ENCODE measurements around the gene PMPCB.

PMPCB gene

GRCh38 chr7:103336761-103337160 lies 39.5 kb downstream of the PMPCB start:
- no peak overlapping the region for H3K9ac ChIP-seq (ENCODE audit: low read length)
- no peaks in the 10 kb centered on the region for H3K4me1 ChIP-seq (ENCODE audit: control insufficient read depth, insufficient read depth, low read length)
- no peaks in the 10 kb centered on the region for H3K27me3 ChIP-seq (ENCODE audit: control insufficient read depth, insufficient read depth, low read length)
- H3K4me3 ChIP-seq (ENCODE audit: low read depth, low read length) = no peak overlapping the region
- H3K36me3 ChIP-seq (ENCODE audit: control insufficient read depth, insufficient read depth, low read length) = peaks cover 73% of the 10 kb centered on the region
- no peak overlapping the region for H3K27ac ChIP-seq (ENCODE audit: low read depth, low read length)
- H3K9me3 ChIP-seq (ENCODE audit: control insufficient read depth, insufficient read depth, low read depth, low read length) = no peaks in the 10 kb centered on the region

GRCh38 chr7:103338864-103339263 lies 41.6 kb downstream of the PMPCB start:
- no peaks in the 10 kb centered on the region for H3K4me1 ChIP-seq (ENCODE audit: control insufficient read depth, insufficient read depth, low read length)
- H3K9ac ChIP-seq (ENCODE audit: low read length) = no peak overlapping the region
- H3K27ac ChIP-seq (ENCODE audit: low read depth, low read length) = no peak overlapping the region
- H3K36me3 ChIP-seq (ENCODE audit: control insufficient read depth, insufficient read depth, low read length) = peaks cover 63% of the 10 kb centered on the region
- no peaks in the 10 kb centered on the region for H3K9me3 ChIP-seq (ENCODE audit: control insufficient read depth, insufficient read depth, low read depth, low read length)
- no peaks in the 10 kb centered on the region for H3K27me3 ChIP-seq (ENCODE audit: control insufficient read depth, insufficient read depth, low read length)
- H3K4me3 ChIP-seq (ENCODE audit: low read depth, low read length) = no peak overlapping the region

GRCh38 chr7:103341466-103341865 lies 44.2 kb downstream of the PMPCB start:
- Histone ChIP-seq H3K9ac (ENCODE audit: low read length) (no peak overlapping the region), H3K27ac (ENCODE audit: low read depth, low read length) (no peak overlapping the region), H3K27me3 (ENCODE audit: control insufficient read depth, insufficient read depth, low read length) (no peaks in the 10 kb centered on the region), H3K9me3 (ENCODE audit: control insufficient read depth, insufficient read depth, low read depth, low read length) (no peaks in the 10 kb centered on the region), H3K4me3 (ENCODE audit: low read depth, low read length) (no peak overlapping the region), H3K36me3 (ENCODE audit: control insufficient read depth, insufficient read depth, low read length) (peaks cover 48% of the 10 kb centered on the region), H3K4me1 (ENCODE audit: control insufficient read depth, insufficient read depth, low read length) (no peaks in the 10 kb centered on the region)

- H3K9me3 ChIP-seq (ENCODE audit: control insufficient read depth, insufficient read depth, low read depth, low read length) = no peaks in the 10 kb centered on the region
- H3K36me3 ChIP-seq (ENCODE audit: control insufficient read depth, insufficient read depth, low read length) = peaks cover 32% of the 10 kb centered on the region
- H3K27ac ChIP-seq (ENCODE audit: low read depth, low read length) = no peak overlapping the region
- H3K4me3 ChIP-seq (ENCODE audit: low read depth, low read length) = peak overlapping the region; percentile 89
- H3K4me1 ChIP-seq (ENCODE audit: control insufficient read depth, insufficient read depth, low read length) = no peaks in the 10 kb centered on the region
- H3K9ac ChIP-seq (ENCODE audit: low read length) = peak overlapping the region; percentile 95
- H3K27me3 ChIP-seq (ENCODE audit: control insufficient read depth, insufficient read depth, low read length) = no peaks in the 10 kb centered on the region
These were observed 46.1 kb downstream of the PMPCB start for GRCh38 chr7:103343332-103343731.

DNA sequence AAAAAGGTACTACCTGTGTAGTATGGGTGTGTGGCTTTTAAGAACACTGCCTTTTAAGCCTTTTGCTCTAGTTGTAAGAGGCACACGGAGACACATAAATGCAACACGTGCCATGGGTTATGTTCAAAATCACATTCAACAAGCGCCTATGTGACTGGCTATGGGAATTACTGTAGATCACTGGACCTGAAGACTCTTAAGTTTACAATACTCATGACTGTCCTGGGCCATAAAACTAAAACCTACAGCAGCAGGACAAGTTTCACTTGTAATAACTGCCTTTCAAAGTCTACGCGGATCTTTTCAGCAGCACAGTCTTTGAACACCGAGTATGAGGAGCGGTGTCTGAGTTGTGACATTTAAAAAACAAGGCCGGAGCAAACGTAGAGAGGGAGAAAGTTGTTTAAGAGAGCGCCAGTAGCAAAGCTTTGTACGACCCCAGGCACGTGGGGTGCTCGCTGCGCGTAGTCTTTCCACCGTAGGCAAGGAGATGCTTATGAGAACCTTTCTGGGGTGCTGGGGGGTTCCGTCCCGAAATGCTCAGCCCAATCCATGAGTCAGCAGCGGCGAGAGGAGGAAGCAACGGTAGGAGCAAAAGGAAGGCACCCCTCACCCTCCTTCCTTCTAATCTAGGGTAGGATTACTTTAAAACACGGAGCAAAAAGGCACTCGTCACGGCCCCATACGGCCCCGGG lies 46.7 kb downstream of the PMPCB start:
- no peaks in the 10 kb centered on the region for H3K9me3 ChIP-seq (ENCODE audit: control insufficient read depth, insufficient read depth, low read depth, low read length)
- H3K4me1 ChIP-seq (ENCODE audit: control insufficient read depth, insufficient read depth, low read length) = peaks cover 4% of the 10 kb centered on the region; the same call in 1 of the 2 replicates
- peaks cover 31% of the 10 kb centered on the region for H3K36me3 ChIP-seq (ENCODE audit: control insufficient read depth, insufficient read depth, low read length)
- H3K27me3 ChIP-seq (ENCODE audit: control insufficient read depth, insufficient read depth, low read length) = no peaks in the 10 kb centered on the region
- peak overlapping the region; percentile 75 for H3K27ac ChIP-seq (ENCODE audit: low read depth, low read length)
- peak overlapping the region; percentile 95 for H3K9ac ChIP-seq (ENCODE audit: low read length)
- H3K4me3 ChIP-seq (ENCODE audit: low read depth, low read length) = peak overlapping the region; percentile 89

DNA sequence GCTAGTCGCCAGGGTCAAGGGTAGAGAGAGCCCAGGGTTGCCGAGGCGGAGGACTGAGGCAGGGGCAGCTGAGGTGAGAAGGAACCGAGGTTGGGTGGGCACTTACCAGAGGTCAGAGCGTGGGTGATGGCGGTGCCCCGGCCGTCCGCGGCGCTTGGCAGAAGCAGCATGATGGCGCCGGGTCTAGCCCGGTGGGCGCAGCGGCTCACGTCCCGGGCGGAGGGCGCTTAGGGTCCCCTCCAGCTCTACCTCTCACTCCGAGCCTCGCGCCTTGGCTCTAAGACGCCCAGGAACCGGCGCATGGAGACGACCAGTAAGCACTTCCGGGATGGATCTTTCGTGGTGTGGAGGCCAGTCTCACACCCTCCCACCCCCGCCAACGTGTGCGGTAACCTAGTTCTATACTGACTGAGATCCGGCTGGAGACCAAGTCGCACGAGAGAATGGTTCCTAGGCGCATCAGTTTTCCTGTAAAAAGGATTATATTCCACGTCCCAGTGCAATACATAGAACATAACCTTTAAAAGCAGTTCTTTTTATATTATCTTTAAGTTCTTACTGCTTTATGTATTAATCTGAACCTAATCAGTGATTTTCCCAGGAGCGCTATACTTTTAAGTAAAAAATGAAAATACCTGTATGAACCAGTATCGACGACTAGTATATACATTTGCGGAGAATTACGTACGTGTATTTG lies 47.4 kb downstream of the PMPCB start, which contains the start of gene DNAJC2:
DNAJC2 (minus strand) TSS at position 315 of the 697 bp plus-strand sequence; CDS start at position 170, 145 bp downstream.
- Histone ChIP-seq H3K9ac (ENCODE audit: low read length) (peak within 1 kb of the TSS; percentile 95), H3K4me1 (ENCODE audit: control insufficient read depth, insufficient read depth, low read length) (peaks cover 7% of the 10 kb centered on the region; the same call in 1 of the 2 replicates)

GRCh38 chr7:103346396-103346795 lies 49.2 kb downstream of the PMPCB start:
- no peaks in the 10 kb centered on the region for H3K9me3 ChIP-seq (ENCODE audit: control insufficient read depth, insufficient read depth, low read depth, low read length)
- H3K27ac ChIP-seq (ENCODE audit: low read depth, low read length) = no peak overlapping the region
- peaks cover 7% of the 10 kb centered on the region; the same call in 1 of the 2 replicates for H3K4me1 ChIP-seq (ENCODE audit: control insufficient read depth, insufficient read depth, low read length)
- H3K36me3 ChIP-seq (ENCODE audit: control insufficient read depth, insufficient read depth, low read length) = peaks cover 20% of the 10 kb centered on the region
- no peak overlapping the region for H3K9ac ChIP-seq (ENCODE audit: low read length)
- no peak overlapping the region for H3K4me3 ChIP-seq (ENCODE audit: low read depth, low read length)
- H3K27me3 ChIP-seq (ENCODE audit: control insufficient read depth, insufficient read depth, low read length) = no peaks in the 10 kb centered on the region

More for the DNA sequence above, 47.4 kb downstream of the PMPCB start, which contains the start of gene DNAJC2:
- Histone ChIP-seq H3K36me3 (ENCODE audit: control insufficient read depth, insufficient read depth, low read length) (peaks cover 25% of the 10 kb centered on the region), H3K27ac (ENCODE audit: low read depth, low read length) (peak within 1 kb of the TSS; percentile 75), H3K4me3 (ENCODE audit: low read depth, low read length) (peak within 1 kb of the TSS; percentile 89), H3K27me3 (ENCODE audit: control insufficient read depth, insufficient read depth, low read length) (no peaks in the 10 kb centered on the region), H3K9me3 (ENCODE audit: control insufficient read depth, insufficient read depth, low read depth, low read length) (no peaks in the 10 kb centered on the region)

GRCh38 chr7:103347507-103348267 lies 50.5 kb downstream of the PMPCB start, which contains the start of gene PSMC2:
Gene PSMC2, plus strand, starts transcription at chr7:103347643. Its CDS starts 69 bp downstream, at chr7:103347712.
- Histone ChIP-seq H3K9me3 (ENCODE audit: control insufficient read depth, insufficient read depth, low read depth, low read length) (no peaks in the 10 kb centered on the region), H3K36me3 (ENCODE audit: control insufficient read depth, insufficient read depth, low read length) (peaks cover 22% of the 10 kb centered on the region), H3K4me1 (ENCODE audit: control insufficient read depth, insufficient read depth, low read length) (peaks cover 7% of the 10 kb centered on the region; the same call in 1 of the 2 replicates), H3K9ac (ENCODE audit: low read length) (peak within 1 kb of the TSS; percentile 96), H3K4me3 (ENCODE audit: low read depth, low read length) (peak within 1 kb of the TSS; percentile 94), H3K27me3 (ENCODE audit: control insufficient read depth, insufficient read depth, low read length) (no peaks in the 10 kb centered on the region), H3K27ac (ENCODE audit: low read depth, low read length) (peak within 1 kb of the TSS; percentile 80)

GRCh38 chr7:103348452-103348851 lies 51.2 kb downstream of the PMPCB start:
- no peak overlapping the region for H3K9ac ChIP-seq (ENCODE audit: low read length)
- no peaks in the 10 kb centered on the region for H3K27me3 ChIP-seq (ENCODE audit: control insufficient read depth, insufficient read depth, low read length)
- peaks cover 30% of the 10 kb centered on the region for H3K36me3 ChIP-seq (ENCODE audit: control insufficient read depth, insufficient read depth, low read length)
- H3K4me1 ChIP-seq (ENCODE audit: control insufficient read depth, insufficient read depth, low read length) = peaks cover 7% of the 10 kb centered on the region; the same call in 1 of the 2 replicates
- no peak overlapping the region for H3K27ac ChIP-seq (ENCODE audit: low read depth, low read length)
- H3K9me3 ChIP-seq (ENCODE audit: control insufficient read depth, insufficient read depth, low read depth, low read length) = no peaks in the 10 kb centered on the region
- H3K4me3 ChIP-seq (ENCODE audit: low read depth, low read length) = peak overlapping the region; percentile 94

- H3K36me3 ChIP-seq (ENCODE audit: control insufficient read depth, insufficient read depth, low read length) = peaks cover 31% of the 10 kb centered on the region
- no peak overlapping the region for H3K9ac ChIP-seq (ENCODE audit: low read length)
- H3K27ac ChIP-seq (ENCODE audit: low read depth, low read length) = no peak overlapping the region
- peak overlapping the region; percentile 94 for H3K4me3 ChIP-seq (ENCODE audit: low read depth, low read length)
- H3K27me3 ChIP-seq (ENCODE audit: control insufficient read depth, insufficient read depth, low read length) = no peaks in the 10 kb centered on the region
- no peaks in the 10 kb centered on the region for H3K9me3 ChIP-seq (ENCODE audit: control insufficient read depth, insufficient read depth, low read depth, low read length)
- H3K4me1 ChIP-seq (ENCODE audit: control insufficient read depth, insufficient read depth, low read length) = peaks cover 7% of the 10 kb centered on the region; the same call in 1 of the 2 replicates
These were observed 51.7 kb downstream of the PMPCB start for GRCh38 chr7:103348959-103349358.

All from HUES6 (cell line).